ENCODE results near the gene MYL6B.
A peak's percentile ranks its signal among the peaks of the same experiment; 100 is the strongest.
"Not testable (repeated sequence)": the region's sequence is repeated elsewhere in the genome, so short reads cannot be mapped to it uniquely, and the experiment has no call there.

Gene MYL6B

DNA sequence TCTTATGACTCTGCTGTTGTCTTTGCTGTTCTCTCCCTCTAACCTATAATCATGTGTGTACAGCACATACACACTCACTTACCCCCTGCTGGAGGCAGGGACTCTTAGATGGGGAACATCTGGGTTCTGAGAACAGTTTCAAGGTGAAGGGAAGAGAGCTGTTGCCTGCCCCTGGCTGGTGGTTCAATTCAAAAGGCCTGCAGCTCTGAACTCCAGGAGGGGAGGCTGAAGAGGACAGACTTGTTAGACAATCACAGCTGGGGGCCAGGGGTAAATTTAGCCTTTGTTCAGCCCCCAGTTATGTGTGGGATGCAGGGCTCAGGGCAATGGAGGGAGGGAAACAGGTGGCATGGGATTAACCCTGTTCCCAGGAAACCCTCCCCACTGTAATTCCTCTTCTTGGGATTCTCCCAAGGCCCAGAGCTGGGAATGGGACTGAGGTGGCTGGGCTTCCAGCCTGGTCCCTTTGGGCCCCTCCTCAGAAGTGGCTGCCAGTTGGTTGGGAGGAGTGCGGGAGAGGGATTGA lies 1.9 kb downstream of the MYL6B start:
- no peak for DNase-seq

DNA sequence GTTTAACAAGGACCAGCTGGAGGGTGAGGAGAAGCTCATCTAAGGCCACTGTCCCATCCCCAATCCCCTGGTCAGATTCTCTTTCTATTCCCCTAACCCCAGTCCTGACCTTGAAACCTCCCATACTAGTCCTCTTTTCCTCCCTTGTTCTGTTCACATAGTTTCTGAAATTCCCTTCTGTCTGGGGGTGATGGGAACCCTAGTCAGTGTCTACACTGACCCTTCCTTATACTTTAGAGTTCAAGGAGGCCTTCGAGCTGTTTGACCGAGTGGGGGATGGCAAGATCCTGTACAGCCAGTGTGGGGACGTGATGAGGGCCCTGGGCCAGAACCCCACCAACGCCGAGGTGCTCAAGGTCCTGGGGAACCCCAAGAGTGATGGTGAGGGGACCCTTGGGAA lies 2.4 kb downstream of the MYL6B start:
- no peak for DNase-seq

DNA sequence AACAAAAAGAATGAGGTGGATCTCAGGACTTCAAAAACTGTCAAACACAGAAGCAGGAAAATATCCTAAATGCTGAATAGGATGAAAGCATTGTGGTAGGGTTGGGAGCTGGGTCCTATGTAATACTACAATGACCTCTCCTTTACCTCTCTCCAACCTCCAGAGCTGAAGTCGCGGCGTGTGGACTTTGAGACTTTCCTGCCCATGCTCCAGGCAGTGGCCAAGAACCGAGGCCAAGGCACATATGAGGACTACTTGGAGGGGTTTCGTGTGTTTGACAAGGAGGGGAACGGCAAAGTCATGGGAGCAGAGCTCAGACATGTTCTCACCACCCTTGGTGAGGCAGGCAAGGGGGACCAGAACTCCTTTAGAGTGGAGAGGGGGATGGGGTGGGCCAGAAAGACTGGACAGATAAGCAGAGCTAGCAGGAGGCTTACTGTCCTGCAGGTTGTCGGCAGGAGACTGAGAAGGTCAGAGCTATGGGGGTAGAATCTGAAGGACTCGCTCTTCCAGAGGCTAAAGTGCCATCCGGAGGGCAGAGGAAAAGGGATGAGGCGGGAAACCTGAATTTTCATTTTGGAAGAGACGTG lies 3.0 kb downstream of the MYL6B start:
- DNase-seq, result no peak

DNA sequence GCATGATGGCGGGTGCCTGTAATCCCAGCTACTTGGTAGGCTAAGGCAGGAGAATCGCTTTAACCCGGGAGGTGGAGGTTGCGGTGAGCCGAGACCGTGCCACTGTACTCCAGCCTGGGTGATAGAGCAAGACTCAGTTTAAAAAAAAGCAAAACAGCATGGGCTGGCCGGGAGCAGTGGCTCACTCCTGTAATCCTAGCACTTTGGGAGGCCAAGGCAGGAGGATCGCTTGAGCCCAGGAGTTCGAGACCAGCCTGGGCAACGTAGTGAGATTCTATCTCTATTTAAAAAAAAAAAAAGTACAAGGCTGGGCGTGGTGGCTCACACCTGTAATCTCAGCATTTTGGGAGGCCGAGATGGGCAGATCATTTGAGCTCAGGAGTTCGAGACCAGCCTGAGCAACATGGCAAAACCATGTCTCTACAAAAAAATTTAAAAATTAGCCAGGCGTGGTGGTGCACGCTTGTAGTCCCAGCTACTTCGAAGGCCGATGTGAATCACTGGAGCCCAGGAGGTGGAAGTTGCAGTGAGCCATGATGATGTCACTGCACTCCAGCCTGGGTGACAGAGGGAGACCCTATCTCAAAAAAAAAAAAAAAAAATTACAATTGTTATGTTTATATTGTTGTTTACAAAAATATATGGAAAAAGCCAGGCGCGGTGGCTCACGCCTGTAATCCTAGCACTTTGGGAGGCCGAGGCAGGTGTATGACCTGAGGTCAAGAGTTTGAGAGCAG lies 4.2 kb downstream of the MYL6B start:
- not testable (repeated sequence) for DNase-seq

DNA sequence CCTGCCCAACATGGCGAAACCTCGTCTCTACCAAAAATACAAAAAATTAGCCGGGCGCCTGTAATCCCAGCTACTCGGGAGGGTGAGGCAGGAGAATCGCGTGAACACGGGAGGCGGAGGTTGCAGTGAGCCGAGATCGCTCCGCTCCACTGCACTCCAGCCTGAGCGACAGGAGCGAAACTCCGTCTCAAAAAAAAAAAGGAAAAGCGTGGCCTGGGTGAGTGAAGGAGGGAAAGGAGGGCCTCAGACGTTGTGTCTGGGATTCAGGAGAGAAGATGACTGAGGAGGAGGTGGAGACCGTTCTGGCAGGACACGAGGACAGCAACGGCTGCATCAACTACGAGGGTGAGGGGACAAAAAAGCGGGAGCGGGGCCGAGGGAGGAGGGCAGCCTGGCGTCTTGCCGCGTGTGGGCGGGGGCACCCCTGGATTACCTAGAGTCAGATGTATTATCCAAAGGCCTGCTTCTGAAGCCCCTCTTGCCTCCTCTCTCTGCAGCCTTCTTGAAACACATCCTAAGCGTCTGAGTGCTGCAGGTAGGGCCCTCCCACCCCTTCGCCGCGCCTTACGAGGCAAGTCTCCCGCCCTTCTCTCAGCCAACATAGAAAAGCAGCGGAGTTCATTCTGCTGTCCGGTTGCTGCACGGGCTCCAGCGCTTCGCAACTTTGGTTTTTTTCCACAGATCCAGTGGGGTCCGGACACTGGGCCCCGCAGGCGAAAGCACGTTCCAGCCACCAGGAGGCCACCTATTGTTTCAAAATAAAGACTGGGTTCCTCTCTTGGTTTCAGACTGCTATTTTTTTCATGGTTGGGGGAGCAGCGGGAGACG lies 5.0 kb downstream of the MYL6B start:
- DNase-seq, result peak; percentile 77

DNA sequence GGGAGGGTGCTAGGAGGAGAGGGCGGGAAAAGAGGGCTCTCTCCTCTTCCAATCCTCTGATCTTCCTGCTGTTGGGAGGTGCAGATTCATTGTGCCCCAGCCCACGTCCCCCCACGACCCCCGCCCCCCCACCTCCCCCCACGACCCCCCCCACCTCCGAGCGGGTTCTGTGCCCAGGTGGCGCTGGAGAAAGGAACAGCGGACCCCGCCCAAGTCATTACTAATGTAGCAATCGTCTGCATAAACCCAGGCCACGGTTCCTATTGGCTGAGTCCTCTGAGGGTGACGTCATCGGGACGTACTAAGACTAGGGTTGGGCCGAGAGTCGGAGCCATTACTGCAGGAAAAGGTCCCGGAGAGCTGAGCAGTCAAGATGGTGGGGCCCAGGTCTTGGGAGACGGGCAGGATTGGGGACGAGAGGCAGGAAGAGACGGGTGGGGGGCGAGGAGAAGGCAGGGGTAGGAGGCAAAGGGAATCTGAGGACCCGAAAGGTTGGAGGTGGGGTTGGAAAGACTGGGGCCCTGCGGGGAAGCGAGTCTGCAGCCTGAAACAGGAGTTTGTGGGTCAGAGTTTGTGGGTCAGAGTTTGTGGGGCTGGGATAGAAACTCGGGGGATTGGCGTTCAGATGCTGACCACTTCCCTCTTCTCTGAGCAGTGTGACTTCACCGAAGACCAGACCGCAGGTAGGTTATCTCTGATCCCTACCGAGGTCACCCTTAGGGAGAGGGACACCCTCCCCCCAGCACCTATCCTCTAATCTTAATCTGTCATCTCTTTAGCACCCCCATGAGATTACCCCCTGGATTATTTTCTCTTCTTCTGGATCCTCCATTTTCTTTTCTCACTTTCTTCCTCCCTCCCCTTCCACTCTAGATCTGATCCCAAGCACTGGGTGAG lies 5.9 kb downstream of the MYL6B start, which contains the start of gene MYL6:
Gene MYL6, plus strand, starts transcription at position 331 of the 897 bp plus-strand sequence. Its CDS starts 43 bp downstream, at position 374.
- peak; percentile 94 for DNase-seq

DNA sequence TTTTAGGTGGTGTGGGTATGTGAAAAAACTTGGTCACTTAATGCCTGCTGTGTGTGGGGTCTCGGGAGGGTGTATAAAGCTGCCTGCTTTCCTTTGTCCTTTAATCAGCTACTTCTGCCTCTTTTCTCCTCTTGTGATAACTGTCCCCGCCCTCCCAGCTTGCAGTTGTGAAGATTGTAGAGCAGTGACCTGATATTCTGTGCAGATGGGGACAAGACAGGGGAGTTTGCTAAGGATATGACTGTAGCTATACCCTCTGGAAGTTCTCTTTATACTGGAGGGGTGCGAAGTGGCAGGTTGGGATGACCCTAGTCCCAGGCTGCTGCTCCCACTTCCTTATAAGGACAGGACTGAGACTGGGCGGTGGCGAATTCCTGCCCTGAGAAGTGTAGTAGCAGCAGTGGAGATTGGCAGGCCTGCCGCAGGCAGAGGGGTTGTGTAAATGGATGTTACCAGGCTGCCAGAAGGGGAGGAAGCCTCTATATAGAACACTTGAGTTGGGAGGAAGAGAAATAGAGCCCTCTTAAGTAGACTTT lies 6.6 kb downstream of the MYL6B start:
- DNase-seq, result peak; percentile 58

DNA sequence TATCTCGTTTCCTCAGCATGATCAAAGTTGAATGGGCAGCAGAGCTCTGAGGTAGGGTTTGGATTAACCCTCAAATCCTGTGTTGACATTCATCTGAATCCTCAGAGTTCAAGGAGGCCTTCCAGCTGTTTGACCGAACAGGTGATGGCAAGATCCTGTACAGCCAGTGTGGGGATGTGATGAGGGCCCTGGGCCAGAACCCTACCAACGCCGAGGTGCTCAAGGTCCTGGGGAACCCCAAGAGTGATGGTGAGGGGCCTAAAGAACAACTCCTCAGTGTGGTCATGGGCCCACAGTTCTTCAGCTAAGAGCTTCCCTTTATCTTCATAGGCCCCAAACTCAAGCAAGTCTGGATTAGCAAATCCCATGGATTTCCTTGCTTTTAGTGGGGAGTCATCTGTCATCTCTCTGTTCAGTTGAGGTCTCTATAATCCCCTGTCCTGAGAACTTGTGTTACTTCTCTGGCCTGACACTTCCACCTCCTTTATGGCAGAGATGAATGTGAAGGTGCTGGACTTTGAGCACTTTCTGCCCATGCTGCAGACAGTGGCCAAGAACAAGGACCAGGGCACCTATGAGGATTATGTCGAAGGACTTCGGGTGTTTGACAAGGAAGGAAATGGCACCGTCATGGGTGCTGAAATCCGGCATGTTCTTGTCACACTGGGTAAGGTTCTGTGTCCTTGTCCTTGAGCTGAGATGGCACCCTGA lies 7.2 kb downstream of the MYL6B start:
- no peak for DNase-seq

DNA sequence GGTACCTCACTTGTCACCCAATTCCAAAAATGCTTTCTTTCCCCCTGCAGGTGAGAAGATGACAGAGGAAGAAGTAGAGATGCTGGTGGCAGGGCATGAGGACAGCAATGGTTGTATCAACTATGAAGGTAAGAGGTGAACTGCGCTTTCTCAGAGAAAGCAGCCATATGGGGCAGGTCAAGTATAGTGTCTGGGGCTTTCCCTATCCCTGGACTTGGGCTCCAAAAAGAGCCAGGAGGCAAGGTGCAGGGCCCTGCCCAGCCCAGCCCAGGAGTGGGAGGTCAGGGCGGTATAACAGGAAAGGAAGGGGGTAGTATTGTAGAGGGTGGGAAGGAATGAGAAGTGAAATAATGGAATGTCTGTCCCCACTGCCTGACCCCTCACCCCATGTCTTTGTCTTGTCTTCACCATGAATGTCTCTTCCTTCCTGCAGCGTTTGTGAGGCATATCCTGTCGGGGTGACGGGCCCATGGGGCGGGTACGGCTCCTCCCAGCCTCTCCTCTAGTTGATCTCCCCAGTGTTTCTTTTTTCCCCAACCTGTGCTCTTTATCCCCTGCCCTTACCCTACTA lies 7.9 kb downstream of the MYL6B start:
- DNase-seq, result no peak

DNA sequence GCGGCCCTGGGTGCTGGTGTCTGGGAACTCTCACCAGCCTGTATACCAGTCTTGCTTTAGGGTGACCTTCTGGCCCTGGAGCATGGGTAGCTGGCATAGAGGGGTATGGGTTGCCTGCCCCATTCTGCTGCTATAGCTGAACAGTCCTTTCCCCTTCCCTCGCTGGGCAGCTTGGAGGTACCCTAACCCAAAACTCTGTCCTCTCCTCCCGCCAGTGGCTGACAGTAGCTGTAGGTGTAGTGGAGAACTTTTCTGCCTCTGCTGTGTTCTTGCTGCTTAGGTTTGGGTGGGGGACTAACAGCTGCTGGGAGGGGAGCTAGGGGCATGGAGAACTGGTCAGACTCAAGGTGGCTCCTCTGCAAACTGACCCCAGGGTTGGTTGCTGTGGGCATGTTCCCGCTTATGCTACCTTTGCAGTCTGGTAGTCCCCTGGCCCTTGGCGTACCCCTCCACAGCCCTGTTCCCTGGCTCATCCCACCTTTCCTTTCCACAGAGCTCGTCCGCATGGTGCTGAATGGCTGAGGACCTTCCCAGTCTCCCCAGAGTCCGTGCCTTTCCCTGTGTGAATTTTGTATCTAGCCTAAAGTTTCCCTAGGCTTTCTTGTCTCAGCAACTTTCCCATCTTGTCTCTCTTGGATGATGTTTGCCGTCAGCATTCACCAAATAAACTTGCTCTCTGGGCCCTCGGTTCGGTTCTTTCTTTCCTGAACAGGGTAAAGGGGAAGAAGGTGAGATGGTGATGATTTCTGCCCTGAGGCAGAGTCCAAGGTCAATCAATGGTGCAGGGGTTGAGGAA lies 8.7 kb downstream of the MYL6B start:
- no peak for DNase-seq

DNA sequence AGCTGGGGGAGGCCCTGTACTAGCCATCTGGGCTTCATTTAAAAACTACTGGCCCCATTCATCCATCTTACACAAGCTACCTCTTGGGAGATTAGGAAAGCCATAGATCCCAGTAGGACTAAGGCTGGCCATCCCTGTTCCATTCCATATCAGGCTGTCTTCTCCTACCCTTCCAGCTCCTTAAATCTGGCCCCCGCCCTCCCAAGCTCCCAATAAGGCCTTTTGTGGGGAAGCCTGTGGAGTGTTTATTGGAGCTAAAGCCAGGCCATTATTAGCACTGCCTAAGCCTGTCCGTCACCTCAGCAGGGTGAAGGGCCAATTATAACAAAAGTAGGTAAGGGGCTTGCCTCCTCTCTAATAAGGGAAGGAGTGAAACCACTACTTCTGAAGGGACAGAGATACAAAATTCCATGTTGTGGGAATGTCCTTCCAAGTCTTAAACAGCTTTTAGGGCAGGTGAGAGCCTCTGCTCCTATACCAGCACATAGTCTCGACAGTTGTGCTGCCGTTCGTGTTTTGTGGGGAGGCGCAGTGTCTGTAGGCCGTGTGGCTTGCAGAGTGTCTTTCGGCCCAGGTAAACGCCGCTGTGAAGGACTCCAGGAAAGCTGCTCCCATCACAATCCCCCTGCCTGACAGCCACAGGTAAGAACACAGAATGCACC lies 9.4 kb downstream of the MYL6B start:
- no peak for DNase-seq

DNA sequence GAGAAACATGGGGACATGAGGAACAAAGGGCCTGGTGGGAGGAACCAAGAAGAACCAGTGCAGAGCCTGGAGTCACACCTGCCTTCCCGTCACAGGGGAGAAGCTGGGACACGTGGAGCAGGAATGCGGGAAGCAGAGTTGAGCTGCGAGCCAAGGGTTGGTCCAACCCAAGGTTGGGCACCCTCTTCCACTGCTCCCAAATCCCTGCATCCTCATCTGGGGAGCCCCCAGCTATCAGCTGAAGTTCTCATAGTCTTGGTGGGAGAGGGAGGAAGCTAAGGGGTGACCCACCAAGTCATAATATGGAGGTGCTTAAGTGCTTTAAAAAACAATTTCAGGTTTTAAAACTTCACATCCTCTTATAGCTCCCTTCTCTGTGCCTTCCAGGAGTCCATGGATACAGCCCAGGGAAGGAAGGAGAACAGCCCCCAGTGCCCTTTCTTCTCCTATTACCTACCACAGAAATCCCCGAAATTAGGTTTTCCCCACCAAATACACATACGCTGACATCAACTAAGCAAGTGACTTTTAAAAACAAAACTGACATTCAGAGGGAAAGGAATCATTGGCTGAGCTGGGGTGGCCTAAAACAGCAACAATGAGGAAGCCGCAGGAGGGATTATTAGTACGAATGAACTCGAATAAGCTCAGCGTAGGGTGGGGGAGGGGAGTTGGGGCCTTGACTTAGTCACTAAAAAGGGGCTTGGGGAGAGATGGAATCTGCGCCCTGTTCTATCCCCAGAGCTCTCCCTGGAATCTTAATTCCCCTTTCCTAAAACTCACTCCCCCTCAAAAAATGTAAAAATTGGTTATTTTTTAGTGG lies 10.3 kb downstream of the MYL6B start:
- no peak for DNase-seq

DNA sequence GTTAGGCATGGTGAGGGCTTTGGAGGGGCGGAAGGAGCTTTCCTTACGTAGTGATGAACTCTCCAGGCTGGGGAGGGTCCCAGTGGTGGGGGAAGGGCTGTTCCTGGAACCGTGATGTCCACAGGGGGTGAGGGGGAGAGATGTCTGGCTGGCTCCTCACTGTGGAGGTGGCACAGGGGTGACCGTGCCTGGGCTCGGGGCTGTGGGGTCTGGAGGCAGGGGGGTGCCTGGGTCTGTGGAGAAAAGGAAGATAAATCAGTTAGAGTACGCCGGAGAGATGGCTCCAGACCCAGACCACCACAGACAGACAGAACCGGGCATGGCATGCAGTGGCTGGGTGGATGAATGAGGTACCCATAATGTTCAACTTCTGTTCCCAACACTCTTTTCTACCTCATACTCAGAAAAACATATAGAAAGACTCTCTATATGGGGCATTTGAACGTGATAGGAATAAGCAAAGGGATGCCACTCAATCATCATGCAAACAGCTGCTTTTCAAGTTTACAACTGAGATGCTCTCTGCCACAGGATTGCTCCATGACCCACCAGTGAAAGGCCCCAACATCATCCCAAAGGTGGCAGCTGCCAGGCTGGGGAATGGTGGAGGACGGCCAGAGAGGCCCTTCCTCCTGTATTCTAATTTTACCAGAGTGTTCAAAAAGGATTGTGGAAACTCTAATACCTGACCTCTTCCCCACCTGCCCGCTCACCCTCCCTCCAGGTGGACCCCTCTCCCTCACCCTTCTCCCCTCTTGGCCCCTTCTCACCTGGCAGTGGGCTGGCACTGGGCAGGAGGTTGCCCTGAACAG lies 11.4 kb downstream of the MYL6B start:
- no peak for DNase-seq

DNA sequence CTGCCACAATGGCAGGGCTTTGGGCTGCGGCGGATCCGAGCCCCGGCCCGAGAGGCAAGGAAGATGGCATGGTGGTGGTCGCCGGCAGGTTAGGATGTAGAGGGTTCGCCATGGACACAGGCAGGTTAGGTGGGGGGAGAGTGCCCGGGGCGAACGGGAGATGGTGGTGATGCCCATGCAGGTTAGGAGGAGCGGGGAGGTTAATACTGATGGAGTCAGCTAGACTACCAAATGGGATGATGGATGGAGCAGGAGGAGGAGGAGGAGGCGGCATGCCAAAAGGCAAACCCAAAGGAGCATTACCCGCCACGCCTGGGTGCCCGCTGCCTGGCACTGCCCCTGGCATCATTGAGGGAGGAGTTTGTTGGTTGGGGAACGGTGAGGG lies 11.9 kb downstream of the MYL6B start:
- DNase-seq, result no peak

DNA sequence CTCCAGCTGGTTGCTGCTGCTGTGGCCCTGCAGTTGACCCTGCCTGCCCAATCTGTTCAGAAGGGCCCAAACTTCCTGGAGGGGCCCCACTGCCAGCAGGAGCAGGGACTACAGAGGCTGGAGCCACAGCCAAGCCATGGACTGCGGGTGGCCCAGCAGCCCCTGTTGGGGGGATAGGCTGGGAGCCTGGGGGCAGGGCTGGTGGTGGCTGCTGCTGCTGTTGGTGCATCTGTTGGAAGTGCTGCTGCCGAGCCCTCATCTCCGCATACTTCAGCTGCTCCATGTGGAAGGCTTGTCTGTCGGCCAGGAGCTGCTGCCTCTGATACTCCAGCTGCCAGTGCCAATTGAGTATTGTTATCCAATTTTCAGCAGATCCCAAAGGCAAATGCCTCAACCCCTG lies 13.0 kb downstream of the MYL6B start:
- DNase-seq, result no peak

DNA sequence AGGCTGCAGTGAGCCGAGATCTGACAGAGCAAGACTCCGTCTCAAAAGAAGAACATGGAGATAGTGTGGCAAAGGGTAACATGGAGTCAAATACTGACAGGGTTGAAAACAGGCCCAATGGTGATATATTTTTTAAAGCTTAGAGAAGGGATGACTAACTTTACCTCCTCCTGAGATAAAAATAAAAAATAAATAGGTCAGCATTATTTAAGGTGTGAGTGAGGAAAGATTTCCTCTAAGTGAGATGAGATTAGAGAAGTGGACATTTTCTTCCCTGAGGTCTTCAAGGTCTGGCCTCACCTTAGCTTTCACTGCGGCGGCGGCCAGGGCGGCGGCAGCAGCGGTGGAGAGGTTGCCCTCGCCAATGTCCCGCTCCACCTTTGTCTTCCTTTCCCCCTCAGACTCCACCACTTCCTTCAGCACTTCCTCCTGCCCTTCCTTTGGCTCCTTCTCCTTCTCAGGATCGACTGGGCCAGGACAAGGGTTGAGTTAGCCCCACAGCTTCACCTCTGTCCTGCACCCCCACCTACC lies 16.9 kb downstream of the MYL6B start:
- DNase-seq, result no peak

DNA sequence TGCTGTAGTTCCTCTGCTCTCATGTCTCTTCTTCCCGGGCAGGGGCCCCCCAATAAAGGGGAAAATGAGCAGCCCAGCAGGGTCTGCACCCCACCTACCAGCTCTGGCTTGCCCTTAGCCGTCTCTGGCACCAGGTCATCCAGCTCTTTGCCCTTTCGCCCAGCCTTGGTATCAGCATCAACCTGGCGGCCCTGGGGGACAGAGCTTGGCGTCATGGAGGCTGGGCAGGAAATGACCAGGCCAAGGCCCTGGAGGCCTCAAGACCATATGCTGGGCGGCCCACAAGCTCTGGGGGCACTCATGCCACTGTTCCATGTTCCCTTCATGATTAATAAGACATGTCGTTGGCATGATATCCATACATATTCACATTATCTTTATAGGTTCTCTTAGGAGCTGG lies 20.5 kb downstream of the MYL6B start:
- DNase-seq, result no peak

DNA sequence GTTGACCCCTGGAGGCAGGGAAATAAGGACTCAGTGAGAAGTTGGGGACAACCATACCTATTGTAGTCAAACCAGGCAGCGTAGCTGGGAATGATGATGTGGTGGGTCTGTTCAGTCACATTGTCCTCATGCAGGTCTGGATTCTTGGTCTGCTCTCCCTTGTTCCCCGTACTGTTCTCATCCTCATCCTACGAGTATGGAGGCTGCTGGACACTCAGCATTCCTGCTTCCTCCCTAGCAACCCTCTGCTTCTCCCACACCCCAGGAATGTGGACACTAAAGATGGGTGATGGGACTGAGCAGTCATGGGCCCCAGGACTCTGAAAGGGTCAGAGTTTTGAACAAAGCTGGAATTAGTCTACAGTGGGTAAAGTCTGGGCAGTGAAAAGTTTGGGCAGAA lies 26.0 kb downstream of the MYL6B start:
- DNase-seq, result no peak

Data from NCI-H2029 treated with DMSO at 0.1 percent for 48 hours (cell line).